ENCODE results near the gene OR1D5. TPM values are rescaled to one million over a fixed set of nuclear protein-coding genes. Genes with fewer than 3 reads are reported as not detected.

The OR1D5 gene
- total and polyA plus RNA-seq, 2 donors (not counting 3 experiments of a cell fraction or from before 2014, with no cell fraction given), result not detected

DNA sequence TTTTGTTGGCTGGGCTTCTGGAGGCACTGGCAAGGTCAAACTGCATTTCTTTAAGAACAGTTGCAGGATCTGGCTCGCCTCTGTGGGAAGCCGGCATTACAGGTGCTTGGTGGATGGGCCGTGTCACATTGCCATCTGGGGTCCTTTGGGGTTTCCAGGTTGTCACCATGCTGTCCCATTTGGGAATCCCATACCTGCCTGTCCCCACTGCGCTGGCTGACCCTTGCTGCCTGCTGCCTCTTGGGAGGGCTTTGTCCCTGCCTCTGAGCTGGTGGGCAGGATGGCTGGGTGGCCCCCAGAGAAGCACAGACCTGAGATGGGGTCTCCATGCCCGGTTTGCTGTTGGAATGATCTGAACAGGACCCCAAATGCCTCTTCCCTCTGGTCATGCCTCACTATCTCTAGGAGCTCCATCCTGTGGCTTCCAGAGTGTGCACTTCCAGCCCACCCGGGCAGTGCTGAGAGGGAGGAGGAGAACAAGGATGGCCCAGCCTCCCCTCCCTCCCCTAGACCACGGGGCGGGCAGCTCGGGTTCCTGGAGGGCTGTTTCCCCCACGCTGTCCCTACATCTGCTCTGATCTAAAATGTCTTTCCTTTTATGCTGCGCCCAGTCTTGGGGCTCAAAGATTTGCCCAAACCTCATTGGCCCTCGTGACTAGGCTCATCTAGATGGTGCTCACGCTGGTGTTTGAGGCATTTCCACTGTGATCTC lies 28.0 kb downstream of the OR1D5 start:
- BruUV-seq (replicated peaks), result no TSS peak
- ChIA-PET POLR2A (no interaction called here), CTCF (interaction anchor here (1.6 kb wide), 2 partner anchors 22 to 105 kb away, joined by 4 read pairs; no protein-coding TSS in a partner anchor)
- Histone ChIP-seq H3K4me3 (replicated peaks in 1 of 3; ENCODE audit: insufficient read depth in 1 of 3, low read depth in 1 of 3, low read length in 3 of 3) (no peak overlapping the region), H3K36me3 (ENCODE audit: control insufficient read depth in 2 of 2, extremely low read depth in 1 of 2, insufficient read depth in 2 of 2, low read length in 2 of 2) (no peaks in the 10 kb centered on the region), H3K4me2 (ENCODE audit: insufficient read depth, low read length) (no peak overlapping the region), H3K79me2 (ENCODE audit: control insufficient read depth, insufficient read depth, low read length) (no peaks in the 10 kb centered on the region), H3K9me3 (replicated peaks; ENCODE audit: control insufficient read depth, insufficient read depth, low read length) (no peaks in the 10 kb centered on the region), H3K4me1 (ENCODE audit: control insufficient read depth, extremely low read depth, insufficient read depth, low read length) (peaks cover 8% of the 10 kb centered on the region), H2AFZ (ENCODE audit: low read depth, low read length) (no peak overlapping the region), H3K9ac (replicated peaks; ENCODE audit: extremely low read depth, insufficient read depth, low read length) (no peak overlapping the region), H3K27me3 (ENCODE audit: control insufficient read depth in 2 of 2, insufficient read depth in 2 of 2, low read length in 2 of 2) (peaks cover 2 to 7% of the 10 kb centered on the region in 2 experiments), H3K9me1 (replicated peaks; ENCODE audit: control insufficient read depth, extremely low read depth, insufficient read depth, low read length) (no peaks in the 10 kb centered on the region), H4K20me1 (replicated peaks; ENCODE audit: control insufficient read depth, extremely low read depth, insufficient read depth, low read length) (no peaks in the 10 kb centered on the region), H3K27ac (ENCODE audit: insufficient read depth, low read depth, low read length) (no peak overlapping the region)
- TF ChIP-seq JUN (IDR thresholded peaks at IDR 0.05; ENCODE audit: borderline replicate concordance, insufficient read depth, insufficient read length, low read depth), result no peak
- dilution Hi-C loops (cut with MboI; ENCODE audit: extremely low pct_ligation_motif_present, low sequenced_read_pairs) (no loop called here), intact Hi-C loops (cut with micrococcal nuclease) (no loop called here)
- DNase-seq (ENCODE audit: low read depth, low spot score), result no peak
- no peak for FAIRE-seq

DNA sequence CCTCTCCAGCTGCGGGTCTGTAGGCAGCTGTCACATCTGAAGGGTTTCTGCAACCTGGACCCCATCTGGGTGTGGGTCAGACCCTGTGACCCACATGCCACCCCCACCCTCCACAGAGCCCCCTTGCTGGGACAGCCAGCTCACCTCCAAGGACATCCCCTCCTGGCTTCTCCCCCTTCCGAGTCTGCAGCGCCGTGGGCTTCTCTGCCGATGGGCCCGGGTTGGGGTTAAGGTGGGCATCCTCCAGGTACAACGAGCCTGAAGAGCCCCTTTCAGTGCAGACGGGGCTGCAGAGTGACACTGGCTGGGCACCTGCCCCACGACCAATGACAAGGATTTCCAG lies 28.9 kb downstream of the OR1D5 start:
- no TSS peak for BruUV-seq (replicated peaks)
- H2AFZ ChIP-seq (ENCODE audit: low read depth, low read length), result no peak overlapping the region
- H3K9me3 ChIP-seq (replicated peaks; ENCODE audit: control insufficient read depth, insufficient read depth, low read length), result no peaks in the 10 kb centered on the region
- TF ChIP-seq, protein P1, sequence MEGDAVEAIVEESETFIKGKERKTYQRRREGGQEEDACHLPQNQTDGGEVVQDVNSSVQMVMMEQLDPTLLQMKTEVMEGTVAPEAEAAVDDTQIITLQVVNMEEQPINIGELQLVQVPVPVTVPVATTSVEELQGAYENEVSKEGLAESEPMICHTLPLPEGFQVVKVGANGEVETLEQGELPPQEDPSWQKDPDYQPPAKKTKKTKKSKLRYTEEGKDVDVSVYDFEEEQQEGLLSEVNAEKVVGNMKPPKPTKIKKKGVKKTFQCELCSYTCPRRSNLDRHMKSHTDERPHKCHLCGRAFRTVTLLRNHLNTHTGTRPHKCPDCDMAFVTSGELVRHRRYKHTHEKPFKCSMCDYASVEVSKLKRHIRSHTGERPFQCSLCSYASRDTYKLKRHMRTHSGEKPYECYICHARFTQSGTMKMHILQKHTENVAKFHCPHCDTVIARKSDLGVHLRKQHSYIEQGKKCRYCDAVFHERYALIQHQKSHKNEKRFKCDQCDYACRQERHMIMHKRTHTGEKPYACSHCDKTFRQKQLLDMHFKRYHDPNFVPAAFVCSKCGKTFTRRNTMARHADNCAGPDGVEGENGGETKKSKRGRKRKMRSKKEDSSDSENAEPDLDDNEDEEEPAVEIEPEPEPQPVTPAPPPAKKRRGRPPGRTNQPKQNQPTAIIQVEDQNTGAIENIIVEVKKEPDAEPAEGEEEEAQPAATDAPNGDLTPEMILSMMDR (IDR thresholded peaks at IDR 0.05; ENCODE audit: extremely low read depth in 1 of 2, insufficient read depth in 1 of 2, low read depth in 1 of 2, low read length in 2 of 2), result no peak
- TF ChIP-seq FOS (IDR thresholded peaks at IDR 0.05; ENCODE audit: borderline replicate concordance, insufficient read depth, low read length) (no peak), POLR2A (IDR thresholded peaks at IDR 0.05; ENCODE audit: low read depth, low read length) (no peak), EZH2 (IDR thresholded peaks at IDR 0.05; ENCODE audit: borderline replicate concordance, low read depth, low read length, severe bottlenecking) (no peak), POLR2AphosphoS5 (IDR thresholded peaks at IDR 0.05; ENCODE audit: insufficient read depth, low read depth, low read length) (no peak), GATA2 (IDR thresholded peaks at IDR 0.05; ENCODE audit: insufficient read depth, insufficient read length, low read depth, low read length) (no peak), JUN (IDR thresholded peaks at IDR 0.05; ENCODE audit: borderline replicate concordance, insufficient read depth, insufficient read length, low read depth) (no peak), MYC (IDR thresholded peaks at IDR 0.05; ENCODE audit: low read depth, low read length) (no peak)
- TF ChIP-seq, protein P2, sequence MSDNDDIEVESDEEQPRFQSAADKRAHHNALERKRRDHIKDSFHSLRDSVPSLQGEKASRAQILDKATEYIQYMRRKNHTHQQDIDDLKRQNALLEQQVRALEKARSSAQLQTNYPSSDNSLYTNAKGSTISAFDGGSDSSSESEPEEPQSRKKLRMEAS (IDR thresholded peaks at IDR 0.05; ENCODE audit: insufficient read depth, insufficient read length), result no peak
- H3K9me1 ChIP-seq (replicated peaks; ENCODE audit: control insufficient read depth, extremely low read depth, insufficient read depth, low read length), result no peaks in the 10 kb centered on the region
- no peaks in the 10 kb centered on the region for H3K79me2 ChIP-seq (ENCODE audit: control insufficient read depth, insufficient read depth, low read length)
- H3K4me1 ChIP-seq (ENCODE audit: control insufficient read depth, extremely low read depth, insufficient read depth, low read length), result peaks cover 12% of the 10 kb centered on the region
- H3K36me3 ChIP-seq (ENCODE audit: control insufficient read depth in 2 of 2, extremely low read depth in 1 of 2, insufficient read depth in 2 of 2, low read length in 2 of 2), result no peaks in the 10 kb centered on the region
- peaks cover 2 to 7% of the 10 kb centered on the region in 2 experiments for H3K27me3 ChIP-seq (ENCODE audit: control insufficient read depth in 2 of 2, insufficient read depth in 2 of 2, low read length in 2 of 2)
- CTCF ChIA-PET, result interaction anchor here (1.6 kb wide), 2 partner anchors 21 to 105 kb away, joined by 4 read pairs; no protein-coding TSS in a partner anchor
- intact Hi-C loops (cut with micrococcal nuclease) (no loop called here), dilution Hi-C loops (cut with MboI; ENCODE audit: extremely low pct_ligation_motif_present, low sequenced_read_pairs) (no loop called here)
- H3K9ac ChIP-seq (replicated peaks; ENCODE audit: extremely low read depth, insufficient read depth, low read length), result no peak overlapping the region
- H3K27ac ChIP-seq (ENCODE audit: insufficient read depth, low read depth, low read length), result no peak overlapping the region
- H3K4me3 ChIP-seq (replicated peaks in 1 of 3; ENCODE audit: insufficient read depth in 1 of 3, low read depth in 1 of 3, low read length in 3 of 3), result no peak overlapping the region
- POLR2A ChIA-PET, result no interaction called here
- H3K4me2 ChIP-seq (ENCODE audit: insufficient read depth, low read length), result no peak overlapping the region
- DNase-seq (ENCODE audit: low read depth, low spot score), result no peak
- no peak for FAIRE-seq
- H4K20me1 ChIP-seq (replicated peaks; ENCODE audit: control insufficient read depth, extremely low read depth, insufficient read depth, low read length), result no peaks in the 10 kb centered on the region
